ENCODE measurements around the gene INHBC. TPM values are rescaled to one million over a fixed set of nuclear protein-coding genes. Genes with fewer than 3 reads are reported as not detected.

Gene INHBC
- total RNA-seq, 1 experiment from 2014 or later: not detected

DNA sequence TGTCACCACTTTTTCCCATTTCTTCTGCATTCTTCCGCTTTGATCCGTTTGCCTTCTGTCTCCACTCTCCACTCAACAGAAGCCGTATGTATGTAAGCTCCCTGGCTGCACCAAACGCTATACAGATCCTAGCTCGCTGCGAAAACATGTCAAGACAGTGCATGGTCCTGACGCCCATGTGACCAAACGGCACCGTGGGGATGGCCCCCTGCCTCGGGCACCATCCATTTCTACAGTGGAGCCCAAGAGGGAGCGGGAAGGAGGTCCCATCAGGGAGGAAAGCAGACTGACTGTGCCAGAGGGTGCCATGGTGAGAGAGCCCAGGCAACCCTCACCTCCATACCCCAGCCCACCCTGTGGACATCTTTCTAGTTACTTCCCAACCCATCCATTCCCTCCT lies 33.3 kb downstream of the INHBC start:
- DNase-seq (ENCODE audit: low read depth): no peak

DNA sequence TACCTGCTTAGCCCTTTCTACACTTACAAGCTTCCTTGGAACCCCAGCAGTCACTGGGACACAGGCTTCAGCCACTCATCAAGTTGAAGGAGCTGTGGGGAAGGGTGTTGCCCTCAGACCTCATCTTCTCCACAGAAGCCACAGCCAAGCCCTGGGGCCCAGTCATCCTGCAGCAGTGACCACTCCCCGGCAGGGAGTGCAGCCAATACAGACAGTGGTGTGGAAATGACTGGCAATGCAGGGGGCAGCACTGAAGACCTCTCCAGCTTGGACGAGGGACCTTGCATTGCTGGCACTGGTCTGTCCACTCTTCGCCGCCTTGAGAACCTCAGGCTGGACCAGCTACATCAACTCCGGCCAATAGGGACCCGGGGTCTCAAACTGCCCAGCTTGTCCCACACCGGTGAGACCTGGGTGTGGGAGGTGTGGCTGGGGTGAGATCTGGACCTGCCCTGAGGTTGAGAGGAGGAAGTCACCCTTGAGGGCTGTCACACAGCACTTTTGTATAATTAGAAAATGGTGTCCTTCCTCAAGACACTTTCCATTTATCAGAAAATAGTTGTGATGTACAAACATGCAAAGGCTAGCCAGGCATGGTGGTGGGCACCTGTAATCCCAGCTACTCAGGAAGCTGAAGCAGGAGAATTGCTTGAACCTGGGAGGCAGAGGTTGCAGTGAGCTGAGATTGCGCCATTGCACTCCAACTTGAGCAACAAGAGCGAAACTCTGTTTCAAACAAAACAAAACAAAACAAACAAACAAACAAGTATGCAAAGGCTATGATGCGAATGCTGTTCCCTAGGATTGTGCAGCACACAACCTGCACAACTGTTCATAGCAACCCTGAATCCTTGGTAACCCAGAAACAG lies 34.9 kb downstream of the INHBC start:
- no peak for DNase-seq (ENCODE audit: low read depth)

DNA sequence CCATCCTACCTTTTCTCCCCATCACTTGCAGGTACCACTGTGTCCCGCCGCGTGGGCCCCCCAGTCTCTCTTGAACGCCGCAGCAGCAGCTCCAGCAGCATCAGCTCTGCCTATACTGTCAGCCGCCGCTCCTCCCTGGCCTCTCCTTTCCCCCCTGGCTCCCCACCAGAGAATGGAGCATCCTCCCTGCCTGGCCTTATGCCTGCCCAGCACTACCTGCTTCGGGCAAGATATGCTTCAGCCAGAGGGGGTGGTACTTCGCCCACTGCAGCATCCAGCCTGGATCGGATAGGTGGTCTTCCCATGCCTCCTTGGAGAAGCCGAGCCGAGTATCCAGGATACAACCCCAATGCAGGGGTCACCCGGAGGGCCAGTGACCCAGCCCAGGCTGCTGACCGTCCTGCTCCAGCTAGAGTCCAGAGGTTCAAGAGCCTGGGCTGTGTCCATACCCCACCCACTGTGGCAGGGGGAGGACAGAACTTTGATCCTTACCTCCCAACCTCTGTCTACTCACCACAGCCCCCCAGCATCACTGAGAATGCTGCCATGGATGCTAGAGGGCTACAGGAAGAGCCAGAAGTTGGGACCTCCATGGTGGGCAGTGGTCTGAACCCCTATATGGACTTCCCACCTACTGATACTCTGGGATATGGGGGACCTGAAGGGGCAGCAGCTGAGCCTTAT lies 35.8 kb downstream of the INHBC start:
- DNase-seq (ENCODE audit: low read depth): no peak

DNA sequence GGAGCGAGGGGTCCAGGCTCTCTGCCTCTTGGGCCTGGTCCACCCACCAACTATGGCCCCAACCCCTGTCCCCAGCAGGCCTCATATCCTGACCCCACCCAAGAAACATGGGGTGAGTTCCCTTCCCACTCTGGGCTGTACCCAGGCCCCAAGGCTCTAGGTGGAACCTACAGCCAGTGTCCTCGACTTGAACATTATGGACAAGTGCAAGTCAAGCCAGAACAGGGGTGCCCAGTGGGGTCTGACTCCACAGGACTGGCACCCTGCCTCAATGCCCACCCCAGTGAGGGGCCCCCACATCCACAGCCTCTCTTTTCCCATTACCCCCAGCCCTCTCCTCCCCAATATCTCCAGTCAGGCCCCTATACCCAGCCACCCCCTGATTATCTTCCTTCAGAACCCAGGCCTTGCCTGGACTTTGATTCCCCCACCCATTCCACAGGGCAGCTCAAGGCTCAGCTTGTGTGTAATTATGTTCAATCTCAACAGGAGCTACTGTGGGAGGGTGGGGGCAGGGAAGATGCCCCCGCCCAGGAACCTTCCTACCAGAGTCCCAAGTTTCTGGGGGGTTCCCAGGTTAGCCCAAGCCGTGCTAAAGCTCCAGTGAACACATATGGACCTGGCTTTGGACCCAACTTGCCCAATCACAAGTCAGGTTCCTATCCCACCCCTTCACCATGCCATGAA lies 36.5 kb downstream of the INHBC start:
- no peak for DNase-seq (ENCODE audit: low read depth)

DNA sequence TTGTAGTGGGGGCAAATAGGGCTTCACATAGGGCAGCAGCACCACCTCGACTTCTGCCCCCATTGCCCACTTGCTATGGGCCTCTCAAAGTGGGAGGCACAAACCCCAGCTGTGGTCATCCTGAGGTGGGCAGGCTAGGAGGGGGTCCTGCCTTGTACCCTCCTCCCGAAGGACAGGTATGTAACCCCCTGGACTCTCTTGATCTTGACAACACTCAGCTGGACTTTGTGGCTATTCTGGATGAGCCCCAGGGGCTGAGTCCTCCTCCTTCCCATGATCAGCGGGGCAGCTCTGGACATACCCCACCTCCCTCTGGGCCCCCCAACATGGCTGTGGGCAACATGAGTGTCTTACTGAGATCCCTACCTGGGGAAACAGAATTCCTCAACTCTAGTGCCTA lies 37.1 kb downstream of the INHBC start:
- no peak for DNase-seq (ENCODE audit: low read depth)

DNA sequence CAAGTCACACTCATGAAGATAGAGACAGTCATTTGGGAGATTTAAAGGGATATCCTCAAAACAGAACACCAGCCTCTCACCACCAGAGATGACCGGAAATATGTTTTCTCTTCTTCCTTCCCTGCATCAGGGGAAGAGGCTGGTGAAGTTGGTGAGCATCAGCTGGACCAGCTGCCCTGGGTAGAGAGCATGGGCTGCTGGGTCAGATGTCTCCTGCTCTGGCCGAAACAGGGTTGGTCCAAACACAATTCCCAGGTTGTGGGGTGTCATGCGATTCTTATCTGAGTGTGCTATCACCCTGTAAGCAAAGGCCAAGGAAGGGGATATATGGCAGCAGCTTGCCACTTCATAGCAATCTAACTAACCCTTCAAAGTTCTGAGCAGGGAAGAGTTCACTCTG lies 37.8 kb downstream of the INHBC start:
- DNase-seq (ENCODE audit: low read depth): no peak

DNA sequence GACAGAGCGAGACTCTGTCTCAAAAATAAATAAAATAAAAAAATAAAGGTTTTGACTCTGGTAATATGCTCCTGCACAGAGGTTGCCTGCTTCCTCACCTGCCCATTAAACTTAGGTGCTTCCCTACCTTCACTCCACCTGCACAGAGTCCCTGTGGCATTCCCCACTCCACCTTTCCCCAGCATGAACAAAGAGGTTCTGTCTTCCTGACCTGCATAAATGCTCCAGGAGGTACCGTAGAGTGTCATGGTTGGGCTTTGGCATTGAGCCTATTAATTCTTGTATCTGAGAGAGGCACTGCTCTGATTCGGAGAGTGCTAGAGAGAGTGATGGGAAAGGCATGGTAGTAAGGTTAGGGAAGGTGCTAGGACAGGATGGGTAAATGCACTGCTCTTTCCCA lies 38.8 kb downstream of the INHBC start:
- DNase-seq (ENCODE audit: low read depth): no peak

DNA sequence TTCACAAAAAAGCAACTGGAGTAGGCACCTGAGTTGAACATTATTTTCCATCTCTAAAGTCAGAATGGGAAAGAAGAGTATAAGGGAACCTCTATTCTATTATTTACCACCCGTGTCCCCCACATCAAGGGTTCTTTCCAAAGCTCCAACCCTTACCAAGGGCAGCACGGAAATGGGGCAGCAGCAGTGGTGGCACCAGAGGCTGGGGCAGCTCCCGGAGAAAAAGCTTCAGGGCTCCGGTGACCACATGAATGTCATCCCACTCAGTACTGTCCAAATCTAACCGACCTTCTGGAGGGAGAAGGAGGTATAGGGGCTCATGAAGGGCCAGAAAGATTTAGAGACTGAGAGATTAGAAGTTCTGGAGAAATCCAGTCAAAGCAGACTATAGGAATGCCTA lies 39.3 kb downstream of the INHBC start:
- DNase-seq (ENCODE audit: low read depth): no peak

DNA sequence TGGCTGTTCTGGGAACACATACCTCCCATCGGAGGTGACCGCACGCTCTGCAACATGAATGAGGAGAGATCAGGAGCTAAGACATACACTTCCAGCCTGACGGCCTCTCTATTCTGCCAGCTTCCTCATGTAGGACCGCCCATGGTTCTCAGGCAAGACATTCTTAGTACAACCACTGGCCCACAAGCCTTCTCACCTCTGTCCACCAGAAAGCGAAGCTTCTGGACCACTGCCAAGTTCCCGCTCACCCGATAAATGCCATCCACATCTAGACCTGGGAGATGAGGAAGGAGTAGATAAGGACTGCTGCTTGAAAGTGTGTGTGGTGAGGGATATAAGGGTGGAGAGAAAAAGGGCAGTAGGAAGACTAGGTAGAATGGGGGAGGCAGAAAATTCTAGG lies 39.8 kb downstream of the INHBC start:
- DNase-seq (ENCODE audit: low read depth): no peak

DNA sequence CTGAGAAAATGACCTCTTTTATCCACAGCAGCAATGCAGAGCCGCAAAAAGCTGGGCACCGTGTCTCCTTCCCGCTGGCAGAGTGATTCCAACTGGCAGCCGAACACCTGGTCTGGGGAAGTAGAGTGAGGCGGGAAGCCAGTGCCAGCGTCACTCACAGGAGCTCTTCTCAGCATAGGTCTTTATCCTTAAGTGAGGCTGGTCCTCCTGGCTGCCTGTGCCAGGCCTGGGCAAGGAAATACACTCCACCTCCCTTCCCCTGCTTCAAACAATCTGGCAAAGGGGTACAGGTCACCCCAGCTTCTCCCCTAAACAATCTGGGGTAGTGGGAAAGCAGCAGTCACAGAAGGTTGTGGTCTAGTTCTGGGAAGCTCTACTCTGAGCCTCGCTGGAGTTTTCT lies 40.3 kb downstream of the INHBC start:
- no peak for DNase-seq (ENCODE audit: low read depth)

DNA sequence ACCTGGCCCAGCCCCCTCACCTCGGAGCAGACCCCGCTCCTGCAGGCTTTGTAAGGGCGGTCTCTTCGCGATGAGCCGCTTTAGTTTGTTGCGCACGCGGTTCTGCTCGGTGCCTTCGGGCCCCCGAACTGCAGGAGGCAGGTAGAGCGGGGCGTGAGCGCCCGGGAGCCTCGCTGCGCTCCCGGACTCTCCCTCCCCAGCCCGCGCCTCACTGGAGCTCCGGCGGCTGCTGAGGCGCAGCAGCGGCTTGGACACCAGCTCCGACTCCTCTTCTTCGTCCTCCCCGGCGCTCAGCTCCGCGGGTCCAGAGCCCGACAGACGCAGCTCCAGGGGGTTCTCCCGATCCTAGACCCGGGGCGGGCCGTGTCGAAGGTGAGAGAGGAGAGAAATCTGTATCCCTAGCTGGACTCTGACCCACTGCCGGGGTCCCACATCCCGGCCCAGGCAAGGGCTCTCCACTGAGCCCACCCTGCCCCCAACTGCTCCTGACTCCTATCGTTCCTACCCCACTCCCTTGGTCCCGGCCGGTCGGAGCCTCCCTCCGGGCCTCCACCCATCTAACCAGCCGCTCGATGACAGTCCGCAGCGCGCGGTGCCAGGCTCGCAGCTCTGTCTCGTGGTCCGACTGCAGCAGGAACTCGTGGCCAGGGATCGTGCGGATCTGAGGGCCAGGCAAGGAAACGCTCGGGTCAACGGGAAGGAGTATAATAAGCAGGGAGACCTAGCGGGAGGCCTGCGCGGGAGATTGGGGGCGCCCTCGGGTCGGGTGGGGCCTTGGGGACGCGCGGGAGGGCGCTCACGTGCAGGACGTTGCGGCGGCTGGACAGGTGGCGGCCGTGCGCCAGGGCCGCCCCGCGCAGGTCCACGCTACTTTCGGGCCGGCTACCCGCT lies 40.9 kb downstream of the INHBC start:
- no peak for DNase-seq (ENCODE audit: low read depth)

DNA sequence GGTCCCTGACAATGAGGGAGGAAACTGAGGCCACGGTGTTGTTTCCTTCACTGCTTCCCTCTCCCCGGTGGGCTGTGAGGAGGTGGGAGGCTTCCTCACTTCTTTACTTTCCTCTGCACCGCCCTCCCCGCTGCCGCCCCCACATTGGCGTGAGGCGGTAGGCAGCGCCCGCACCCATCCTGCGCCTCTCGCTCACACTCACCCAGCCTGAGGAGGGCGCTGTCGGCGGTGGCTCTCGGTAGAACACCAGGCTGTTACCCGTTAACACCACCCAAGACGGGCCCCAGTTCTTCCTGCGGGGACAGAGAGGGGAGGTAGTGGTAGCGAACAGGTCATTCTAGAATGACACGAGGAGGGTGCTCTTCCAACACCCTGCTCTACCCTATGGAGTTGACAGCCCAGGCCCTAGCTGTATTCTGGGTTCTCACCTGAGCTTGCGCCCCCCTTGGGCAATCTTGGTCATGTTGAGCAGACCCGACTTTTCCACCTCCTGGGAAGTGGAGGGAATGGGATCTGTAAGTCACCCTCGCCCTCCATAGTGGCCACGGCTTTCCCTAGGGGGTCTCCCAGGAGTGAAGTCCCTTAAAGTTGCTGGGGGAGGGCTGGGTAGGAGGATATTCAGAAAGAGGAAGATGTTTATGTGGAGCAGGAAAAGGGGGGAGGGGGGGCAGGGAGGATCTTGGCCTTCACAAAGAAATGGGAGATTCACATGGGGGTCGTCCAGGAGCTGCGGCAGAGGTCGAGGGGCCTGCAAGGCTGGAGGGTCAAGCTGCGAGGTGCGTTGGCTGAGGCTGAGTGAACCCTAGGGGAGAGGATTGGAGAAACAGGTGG lies 41.8 kb downstream of the INHBC start:
- DNase-seq (ENCODE audit: low read depth): no peak

DNA sequence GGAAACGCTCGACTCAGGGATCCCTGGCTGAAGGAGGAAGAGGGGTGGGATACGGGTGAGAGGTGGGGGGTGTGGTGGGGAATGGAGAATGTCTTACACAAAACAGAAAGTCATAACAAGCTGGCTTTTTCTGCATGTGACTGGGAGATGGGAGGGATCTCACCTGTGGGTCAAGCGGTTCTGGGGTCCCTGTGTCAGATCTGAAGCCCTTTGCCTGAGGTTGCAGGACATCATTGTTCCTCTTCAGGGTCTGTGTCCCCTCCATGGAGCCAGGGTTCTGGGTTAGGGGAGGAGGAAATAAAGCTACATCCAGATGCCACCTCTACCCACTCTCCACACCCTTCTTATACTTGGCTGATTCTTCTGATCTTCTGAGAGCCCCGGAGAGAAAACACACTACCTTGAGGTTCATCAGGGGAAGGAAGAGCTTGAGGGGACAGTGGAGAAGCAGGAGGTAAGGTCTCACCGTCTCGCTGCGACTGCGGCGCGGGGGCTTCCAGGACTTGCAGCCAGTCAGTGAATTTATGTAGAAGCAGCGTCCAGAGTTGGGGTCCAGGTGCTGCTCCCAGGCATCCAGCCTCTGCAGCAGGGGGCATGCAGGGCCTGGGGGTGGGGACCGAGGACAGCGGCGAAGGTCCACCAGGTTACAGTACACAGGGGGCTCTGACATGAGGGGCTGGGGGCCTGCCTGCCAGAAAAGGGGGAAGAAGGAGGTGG lies 42.6 kb downstream of the INHBC start:
- DNase-seq (ENCODE audit: low read depth): no peak

DNA sequence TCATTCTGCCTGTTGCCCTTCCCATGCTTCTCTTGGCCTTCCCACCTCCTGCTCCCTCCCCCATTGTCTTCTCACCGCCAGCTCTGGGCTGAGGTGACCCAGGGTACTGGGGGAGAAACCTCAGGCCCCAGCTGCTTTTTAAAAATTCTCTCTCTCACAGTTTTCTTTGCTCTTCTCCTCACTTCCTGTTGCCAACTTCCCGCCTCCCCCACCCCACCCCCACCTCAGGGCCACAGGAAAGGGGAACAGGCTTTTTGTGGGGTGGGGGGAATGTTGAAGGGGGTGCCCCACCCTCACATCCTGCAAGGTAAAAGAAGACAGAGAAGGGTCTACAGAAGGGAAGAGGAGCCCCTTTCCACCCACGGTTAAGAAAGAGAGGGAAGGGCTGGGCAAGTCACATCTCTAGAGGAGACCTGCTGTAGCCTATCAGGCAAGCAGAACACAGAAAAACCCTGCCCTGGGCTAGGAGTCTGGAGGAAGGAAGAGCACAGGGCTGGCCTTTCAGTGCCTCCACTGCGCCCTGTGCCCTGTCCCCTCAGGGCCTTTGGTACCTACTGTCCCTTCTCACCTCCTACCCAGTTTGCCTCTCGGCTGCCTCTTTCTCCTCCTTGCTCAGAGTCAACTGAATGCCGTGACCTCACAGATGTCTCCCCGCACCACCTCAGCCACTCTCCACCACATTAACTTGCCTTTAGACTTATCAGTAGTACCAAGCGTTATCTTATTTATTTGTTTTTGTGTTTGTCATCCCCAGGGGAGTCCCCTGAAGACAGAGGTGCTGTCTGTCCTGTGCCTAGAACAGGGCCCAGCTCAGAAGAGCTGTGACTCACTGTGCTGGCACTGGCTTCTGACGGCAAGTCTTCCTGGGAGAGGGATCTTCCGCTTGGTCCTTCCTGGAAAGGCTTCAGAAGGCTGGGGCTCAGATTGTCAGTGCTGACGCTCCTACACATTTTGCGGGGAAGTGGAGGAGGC lies 43.4 kb downstream of the INHBC start:
- no peak for DNase-seq (ENCODE audit: low read depth)

DNA sequence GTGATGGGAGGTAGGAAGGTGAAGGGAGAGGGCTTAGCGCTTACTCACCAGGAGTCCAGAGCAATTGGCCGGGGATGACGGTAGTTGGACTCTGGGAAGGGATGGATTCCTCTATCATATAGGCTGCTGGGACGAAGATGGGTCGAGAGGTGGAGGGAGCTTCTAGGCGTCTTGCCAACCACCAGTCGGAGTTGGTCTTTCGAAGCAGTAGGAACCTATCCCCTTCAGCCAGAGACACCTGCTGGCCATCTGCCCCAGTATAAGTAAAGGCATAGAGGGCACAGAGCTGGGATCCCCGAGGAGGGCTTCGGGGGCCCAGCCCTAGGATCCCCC lies 44.4 kb downstream of the INHBC start:
- DNase-seq (ENCODE audit: low read depth): no peak

DNA sequence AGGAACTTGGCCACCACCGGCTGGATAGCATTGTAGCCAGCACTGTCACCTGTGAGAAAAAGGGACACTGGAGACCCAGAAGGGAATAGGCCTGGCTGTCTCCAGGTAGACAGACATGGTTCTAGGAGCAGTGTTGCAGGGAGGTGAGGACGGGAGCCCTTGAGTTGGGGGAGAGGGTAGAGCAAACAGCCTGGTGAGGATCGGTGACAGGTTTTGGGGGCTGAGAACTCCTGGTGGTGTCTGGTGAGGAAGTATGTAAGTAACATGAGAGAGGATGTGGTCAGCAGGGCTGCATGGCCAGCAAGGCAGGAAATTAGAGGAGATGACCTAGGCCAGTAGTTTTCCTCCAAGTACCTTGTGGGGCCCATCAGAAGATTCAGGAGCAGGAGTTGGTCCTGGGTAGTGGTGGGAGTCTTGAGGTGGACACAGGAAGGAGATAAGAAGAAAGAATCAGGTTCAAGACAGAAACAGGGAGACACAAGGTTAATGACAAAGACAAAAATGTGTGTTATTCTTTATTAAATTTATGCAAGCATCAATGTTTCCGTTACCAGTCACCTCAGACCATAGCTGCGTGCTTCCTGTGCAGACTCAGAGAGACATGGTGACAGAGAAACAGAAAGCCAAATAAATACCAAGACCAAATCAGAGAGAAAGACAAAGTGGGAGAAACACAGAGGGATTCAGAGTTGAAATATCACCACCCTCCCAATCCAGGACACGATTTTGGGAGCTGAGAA lies 45.0 kb downstream of the INHBC start, which contains the start of gene ARHGAP9:
Gene ARHGAP9, minus strand, starts transcription at position 491 of the 740 bp plus-strand sequence. Its CDS starts 460 bp downstream, at position 31.
- DNase-seq (ENCODE audit: low read depth): no peak

DNA sequence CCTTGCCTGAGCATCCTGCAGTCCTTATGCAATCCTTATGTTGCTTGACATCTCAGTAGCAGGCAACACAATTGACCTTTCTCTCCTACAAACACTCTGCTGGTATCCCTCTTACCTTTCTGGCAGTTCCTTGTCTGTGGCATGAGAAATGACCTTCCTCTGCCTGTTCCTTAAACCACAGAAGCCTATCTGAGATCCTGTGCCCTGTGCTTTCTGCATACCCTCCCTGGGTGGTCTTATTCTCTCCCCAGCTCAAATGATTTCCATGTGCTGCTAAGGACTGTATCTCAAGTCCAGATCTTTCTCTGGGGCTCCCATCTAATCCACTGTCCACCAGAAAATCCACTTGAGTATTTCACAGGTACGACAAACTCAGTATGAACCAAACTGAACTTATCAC lies 47.1 kb downstream of the INHBC start:
- DNase-seq (ENCODE audit: low read depth): no peak

DNA sequence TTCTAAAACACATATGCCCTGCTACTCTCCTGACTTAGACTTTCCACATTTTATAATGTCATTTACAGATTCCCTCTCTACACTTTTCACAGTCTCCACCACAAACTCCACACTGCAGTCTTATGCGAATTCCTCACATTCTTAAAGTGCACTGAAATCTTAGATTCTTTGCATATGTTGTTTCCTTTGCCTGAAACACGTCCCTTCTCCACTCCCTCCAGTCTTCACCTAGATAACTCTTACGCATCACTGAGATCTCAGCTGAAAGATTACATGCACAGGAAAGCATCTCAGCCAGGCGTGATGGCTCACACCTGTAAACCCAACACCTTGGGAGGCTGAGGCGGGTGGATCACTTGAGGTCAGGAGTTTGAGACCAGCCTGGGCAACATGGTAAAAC lies 48.9 kb downstream of the INHBC start:
- DNase-seq (ENCODE audit: low read depth): no peak
